ENCODE measurements around the gene TAF1B.
"Not testable (repeated sequence)": the region's sequence is repeated elsewhere in the genome, so short reads cannot be mapped to it uniquely, and the experiment has no call there.

TAF1B gene

GRCh38 chr2:9832586-9832985, 10.7 kb upstream of the TAF1B start:
- no peak for DNase-seq

- DNase-seq, result not testable (repeated sequence)
These were observed 8.2 kb upstream of the TAF1B start for GRCh38 chr2:9835068-9835467.

- DNase-seq, result no peak
These were observed 7.2 kb upstream of the TAF1B start for GRCh38 chr2:9836074-9836473.

GRCh38 chr2:9836517-9836916, 6.8 kb upstream of the TAF1B start:
- DNase-seq, result no peak

- DNase-seq, result no peak
These were observed 5.8 kb upstream of the TAF1B start for GRCh38 chr2:9837451-9837850.

GRCh38 chr2:9838391-9838790, 4.9 kb upstream of the TAF1B start:
- no peak for DNase-seq

GRCh38 chr2:9842487-9843228, 616 bp upstream of the TAF1B start:
- no peak for DNase-seq

GRCh38 chr2:9844036-9844483, 786 bp downstream of the TAF1B start:
- DNase-seq, result no peak

GRCh38 chr2:9844576-9844975, 1.3 kb downstream of the TAF1B start:
- no peak for DNase-seq

GRCh38 chr2:9846554-9846953, 3.3 kb downstream of the TAF1B start:
- no peak for DNase-seq

- no peak for DNase-seq
These were observed 3.9 kb downstream of the TAF1B start for GRCh38 chr2:9847140-9847539.

- DNase-seq, result no peak
These were observed 9.6 kb downstream of the TAF1B start for GRCh38 chr2:9852881-9853280.

- DNase-seq, result no peak
These were observed 14.8 kb downstream of the TAF1B start for GRCh38 chr2:9857814-9858729.

- no peak for DNase-seq
These were observed 15.4 kb downstream of the TAF1B start for GRCh38 chr2:9858730-9859068.

- not testable (repeated sequence) for DNase-seq
These were observed 17.8 kb downstream of the TAF1B start for GRCh38 chr2:9860922-9861580.

- no peak for DNase-seq
These were observed 24.6 kb downstream of the TAF1B start for GRCh38 chr2:9867881-9868280.

GRCh38 chr2:9873337-9873736, 30.1 kb downstream of the TAF1B start:
- no peak for DNase-seq

- no peak for DNase-seq
These were observed 33.8 kb downstream of the TAF1B start for GRCh38 chr2:9877026-9877425.

GRCh38 chr2:9877726-9878125, 34.5 kb downstream of the TAF1B start:
- no peak for DNase-seq

GRCh38 chr2:9879455-9880194, 36.4 kb downstream of the TAF1B start:
- no peak for DNase-seq

GRCh38 chr2:9883897-9884296, 40.6 kb downstream of the TAF1B start:
- DNase-seq, result no peak

GRCh38 chr2:9884436-9884835, 41.2 kb downstream of the TAF1B start:
- no peak for DNase-seq
